T-helper 2 cell (primary cell): ENCODE measurements around the gene ZNF222.

Source experiments
- DNase-seq, 5 experiments: peaks; one replicate each; pipeline versions ENCODE4 v3.0.0 to v3.0.0-alpha.2; 2012 to 2022

ZNF222 gene

GRCh38 chr19:44055870-44056269 lies 30.7 kb downstream of the ZNF222 start:
- no peak for DNase-seq

- DNase-seq = no peak
Measured at GRCh38 chr19:44059229-44059628, 34.0 kb downstream of the ZNF222 start.

- DNase-seq = no peak
Measured at GRCh38 chr19:44061038-44061437, 35.9 kb downstream of the ZNF222 start.

GRCh38 chr19:44066305-44066704 lies 41.1 kb downstream of the ZNF222 start:
- no peak for DNase-seq

- DNase-seq = no peak
Measured at GRCh38 chr19:44069415-44069814, 44.2 kb downstream of the ZNF222 start.

- DNase-seq = peak; percentile 38 to 88 (median 76)
Measured at GRCh38 chr19:44071824-44072542, 46.8 kb downstream of the ZNF222 start, which contains the start of gene ZNF284. TSS of gene ZNF284 (plus strand) at chr19:44072159. CDS start at chr19:44076390, 4,231 bp downstream.

- DNase-seq = no peak
Measured at GRCh38 chr19:44072543-44073401, 47.6 kb downstream of the ZNF222 start.

GRCh38 chr19:44076325-44076724 lies 51.1 kb downstream of the ZNF222 start:
- DNase-seq = no peak
